Transverse colon (tissue), 3 donors: ENCODE measurements around the gene CAPSL.

ENCODE experiments used
- EP300 ChIP-seq: sonication (generic); formaldehyde crosslinking; IDR thresholded peaks from one replicate; pipeline ENCODE4 v1.6.1; 2017; ENCODE audit warnings: antibody characterized with exemption, low read depth
- TF ChIP-seq, protein P1 (sequence below), 5 experiments: fragments of 200-600 bp in 3 of 5; fragments of 450-650 bp in 2 of 5; sonication (generic) in 3 of 5; IDR thresholded peaks; 1 replicate in 2 of 5; 2 replicates in 3 of 5; pipeline ENCODE4 v1.5.1; 2016 to 2017; ENCODE audit warnings: antibody characterized with exemption in 5 of 5, inconsistent platforms in 3 of 5, mild to moderate bottlenecking in 2 of 5, moderate library complexity in 1 of 5

DNA sequence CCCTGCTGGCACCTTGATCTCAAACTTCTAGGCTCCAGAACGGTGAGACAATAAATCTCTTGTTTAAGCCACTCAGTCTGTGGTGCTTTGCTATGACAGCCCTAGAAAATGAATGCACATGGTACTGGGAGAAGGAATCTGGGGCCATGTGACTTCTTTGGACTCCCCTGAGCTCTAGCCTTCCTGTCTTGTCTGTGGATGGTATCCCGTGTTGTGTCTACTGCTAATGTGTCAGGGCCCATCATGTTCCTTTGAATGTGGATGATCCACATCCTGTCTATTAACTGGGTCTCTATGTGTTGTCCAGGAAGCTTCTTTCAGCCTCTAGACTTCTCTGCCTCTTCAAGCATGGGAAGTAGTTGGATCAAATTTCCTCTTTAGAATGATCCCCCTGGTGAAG, 56.7 kb downstream of the CAPSL start:
- TF ChIP-seq, protein P1, sequence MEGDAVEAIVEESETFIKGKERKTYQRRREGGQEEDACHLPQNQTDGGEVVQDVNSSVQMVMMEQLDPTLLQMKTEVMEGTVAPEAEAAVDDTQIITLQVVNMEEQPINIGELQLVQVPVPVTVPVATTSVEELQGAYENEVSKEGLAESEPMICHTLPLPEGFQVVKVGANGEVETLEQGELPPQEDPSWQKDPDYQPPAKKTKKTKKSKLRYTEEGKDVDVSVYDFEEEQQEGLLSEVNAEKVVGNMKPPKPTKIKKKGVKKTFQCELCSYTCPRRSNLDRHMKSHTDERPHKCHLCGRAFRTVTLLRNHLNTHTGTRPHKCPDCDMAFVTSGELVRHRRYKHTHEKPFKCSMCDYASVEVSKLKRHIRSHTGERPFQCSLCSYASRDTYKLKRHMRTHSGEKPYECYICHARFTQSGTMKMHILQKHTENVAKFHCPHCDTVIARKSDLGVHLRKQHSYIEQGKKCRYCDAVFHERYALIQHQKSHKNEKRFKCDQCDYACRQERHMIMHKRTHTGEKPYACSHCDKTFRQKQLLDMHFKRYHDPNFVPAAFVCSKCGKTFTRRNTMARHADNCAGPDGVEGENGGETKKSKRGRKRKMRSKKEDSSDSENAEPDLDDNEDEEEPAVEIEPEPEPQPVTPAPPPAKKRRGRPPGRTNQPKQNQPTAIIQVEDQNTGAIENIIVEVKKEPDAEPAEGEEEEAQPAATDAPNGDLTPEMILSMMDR (IDR thresholded peaks at IDR 0.05) = no peak
- no peak for TF ChIP-seq EP300
